Measurements from ENCODE around the gene MRPL2.
"Not testable (repeated sequence)": the region's sequence is repeated elsewhere in the genome, so short reads cannot be mapped to it uniquely, and the experiment has no call there.

MRPL2 gene

GRCh38 chr6:43092635-43093034 lies 33.4 kb upstream of the MRPL2 start:
- Histone ChIP-seq H3K9me3 (ENCODE audit: control insufficient read depth, low read length) (no peaks in the 10 kb centered on the region), H3K36me3 (ENCODE audit: control insufficient read depth, insufficient read depth, low read length) (no peaks in the 10 kb centered on the region), H3K4me1 (ENCODE audit: control insufficient read depth, insufficient read depth, low read length) (peaks cover 29% of the 10 kb centered on the region), H3K9ac (ENCODE audit: low read length) (no peak overlapping the region), H3K4me3 (ENCODE audit: low read length) (no peak overlapping the region), H3K27me3 (ENCODE audit: control insufficient read depth, insufficient read depth, low read length) (no peaks in the 10 kb centered on the region)

GRCh38 chr6:43091436-43091991 lies 32.3 kb upstream of the MRPL2 start:
- Histone ChIP-seq H3K4me1 (ENCODE audit: control insufficient read depth, insufficient read depth, low read length) (peaks cover 18% of the 10 kb centered on the region), H3K27me3 (ENCODE audit: control insufficient read depth, insufficient read depth, low read length) (no peaks in the 10 kb centered on the region), H3K4me3 (ENCODE audit: low read length) (no peak overlapping the region), H3K9me3 (ENCODE audit: control insufficient read depth, low read length) (no peaks in the 10 kb centered on the region), H3K9ac (ENCODE audit: low read length) (no peak overlapping the region), H3K36me3 (ENCODE audit: control insufficient read depth, insufficient read depth, low read length) (no peaks in the 10 kb centered on the region)

GRCh38 chr6:43091020-43091419 lies 31.8 kb upstream of the MRPL2 start:
- no peaks in the 10 kb centered on the region for H3K9me3 ChIP-seq (ENCODE audit: control insufficient read depth, low read length)
- no peaks in the 10 kb centered on the region for H3K36me3 ChIP-seq (ENCODE audit: control insufficient read depth, insufficient read depth, low read length)
- peaks cover 13% of the 10 kb centered on the region for H3K4me1 ChIP-seq (ENCODE audit: control insufficient read depth, insufficient read depth, low read length)
- no peak overlapping the region for H3K4me3 ChIP-seq (ENCODE audit: low read length)
- no peak overlapping the region for H3K9ac ChIP-seq (ENCODE audit: low read length)
- no peaks in the 10 kb centered on the region for H3K27me3 ChIP-seq (ENCODE audit: control insufficient read depth, insufficient read depth, low read length)

GRCh38 chr6:43090559-43090956 lies 31.3 kb upstream of the MRPL2 start:
- Histone ChIP-seq H3K4me3 (ENCODE audit: low read length) (no peak overlapping the region), H3K36me3 (ENCODE audit: control insufficient read depth, insufficient read depth, low read length) (no peaks in the 10 kb centered on the region), H3K9ac (ENCODE audit: low read length) (peak overlapping the region; percentile 42), H3K27me3 (ENCODE audit: control insufficient read depth, insufficient read depth, low read length) (no peaks in the 10 kb centered on the region), H3K4me1 (ENCODE audit: control insufficient read depth, insufficient read depth, low read length) (peaks cover 8% of the 10 kb centered on the region), H3K9me3 (ENCODE audit: control insufficient read depth, low read length) (no peaks in the 10 kb centered on the region)

- Histone ChIP-seq H3K4me3 (ENCODE audit: low read length) (no peak overlapping the region), H3K36me3 (ENCODE audit: control insufficient read depth, insufficient read depth, low read length) (no peaks in the 10 kb centered on the region), H3K9me3 (ENCODE audit: control insufficient read depth, low read length) (no peaks in the 10 kb centered on the region), H3K27me3 (ENCODE audit: control insufficient read depth, insufficient read depth, low read length) (no peaks in the 10 kb centered on the region), H3K9ac (ENCODE audit: low read length) (peak overlapping the region; percentile 42), H3K4me1 (ENCODE audit: control insufficient read depth, insufficient read depth, low read length) (peaks cover 5% of the 10 kb centered on the region)
Measured at GRCh38 chr6:43089874-43090558, 30.8 kb upstream of the MRPL2 start.

GRCh38 chr6:43089467-43089866 lies 30.2 kb upstream of the MRPL2 start:
- H3K36me3 ChIP-seq (ENCODE audit: control insufficient read depth, insufficient read depth, low read length), result no peaks in the 10 kb centered on the region
- no peaks in the 10 kb centered on the region for H3K9me3 ChIP-seq (ENCODE audit: control insufficient read depth, low read length)
- H3K4me1 ChIP-seq (ENCODE audit: control insufficient read depth, insufficient read depth, low read length), result peaks cover 5% of the 10 kb centered on the region
- H3K9ac ChIP-seq (ENCODE audit: low read length), result peak overlapping the region; percentile 42
- no peaks in the 10 kb centered on the region for H3K27me3 ChIP-seq (ENCODE audit: control insufficient read depth, insufficient read depth, low read length)
- no peak overlapping the region for H3K4me3 ChIP-seq (ENCODE audit: low read length)

- H3K27me3 ChIP-seq (ENCODE audit: control insufficient read depth, insufficient read depth, low read length), result no peaks in the 10 kb centered on the region
- no peaks in the 10 kb centered on the region for H3K36me3 ChIP-seq (ENCODE audit: control insufficient read depth, insufficient read depth, low read length)
- peaks cover 5% of the 10 kb centered on the region for H3K4me1 ChIP-seq (ENCODE audit: control insufficient read depth, insufficient read depth, low read length)
- no peak overlapping the region for H3K9ac ChIP-seq (ENCODE audit: low read length)
- H3K4me3 ChIP-seq (ENCODE audit: low read length), result no peak overlapping the region
- H3K9me3 ChIP-seq (ENCODE audit: control insufficient read depth, low read length), result no peaks in the 10 kb centered on the region
Measured at GRCh38 chr6:43088654-43089056, 29.4 kb upstream of the MRPL2 start.

- Histone ChIP-seq H3K9me3 (ENCODE audit: control insufficient read depth, low read length) (no peaks in the 10 kb centered on the region), H3K27me3 (ENCODE audit: control insufficient read depth, insufficient read depth, low read length) (no peaks in the 10 kb centered on the region), H3K9ac (ENCODE audit: low read length) (no peak overlapping the region), H3K4me1 (ENCODE audit: control insufficient read depth, insufficient read depth, low read length) (no peaks in the 10 kb centered on the region), H3K36me3 (ENCODE audit: control insufficient read depth, insufficient read depth, low read length) (no peaks in the 10 kb centered on the region), H3K4me3 (ENCODE audit: low read length) (no peak overlapping the region)
Measured at GRCh38 chr6:43086022-43086658, 26.9 kb upstream of the MRPL2 start.

GRCh38 chr6:43082806-43083655 lies 23.8 kb upstream of the MRPL2 start:
- H3K4me3 ChIP-seq (ENCODE audit: low read length), result no peak overlapping the region
- no peaks in the 10 kb centered on the region for H3K9me3 ChIP-seq (ENCODE audit: control insufficient read depth, low read length)
- H3K4me1 ChIP-seq (ENCODE audit: control insufficient read depth, insufficient read depth, low read length), result no peaks in the 10 kb centered on the region
- no peaks in the 10 kb centered on the region for H3K27me3 ChIP-seq (ENCODE audit: control insufficient read depth, insufficient read depth, low read length)
- no peak overlapping the region for H3K9ac ChIP-seq (ENCODE audit: low read length)
- H3K36me3 ChIP-seq (ENCODE audit: control insufficient read depth, insufficient read depth, low read length), result no peaks in the 10 kb centered on the region

- H3K9ac ChIP-seq (ENCODE audit: low read length); H3K9me3 ChIP-seq (ENCODE audit: control insufficient read depth, low read length); H3K4me1 ChIP-seq (ENCODE audit: control insufficient read depth, insufficient read depth, low read length); H3K27me3 ChIP-seq (ENCODE audit: control insufficient read depth, insufficient read depth, low read length); H3K36me3 ChIP-seq (ENCODE audit: control insufficient read depth, insufficient read depth, low read length); H3K4me3 ChIP-seq (ENCODE audit: low read length): not testable (repeated sequence)
Measured at GRCh38 chr6:43081922-43082321, 22.7 kb upstream of the MRPL2 start.

- Histone ChIP-seq H3K4me3 (ENCODE audit: low read length) (no peak overlapping the region), H3K4me1 (ENCODE audit: control insufficient read depth, insufficient read depth, low read length) (peaks cover 10% of the 10 kb centered on the region), H3K27me3 (ENCODE audit: control insufficient read depth, insufficient read depth, low read length) (no peaks in the 10 kb centered on the region), H3K9me3 (ENCODE audit: control insufficient read depth, low read length) (no peaks in the 10 kb centered on the region), H3K9ac (ENCODE audit: low read length) (no peak overlapping the region), H3K36me3 (ENCODE audit: control insufficient read depth, insufficient read depth, low read length) (no peaks in the 10 kb centered on the region)
Measured at GRCh38 chr6:43081043-43081442, 21.8 kb upstream of the MRPL2 start.

- no peaks in the 10 kb centered on the region for H3K36me3 ChIP-seq (ENCODE audit: control insufficient read depth, insufficient read depth, low read length)
- no peaks in the 10 kb centered on the region for H3K27me3 ChIP-seq (ENCODE audit: control insufficient read depth, insufficient read depth, low read length)
- no peak overlapping the region for H3K9ac ChIP-seq (ENCODE audit: low read length)
- no peak overlapping the region for H3K4me3 ChIP-seq (ENCODE audit: low read length)
- peaks cover 19% of the 10 kb centered on the region for H3K4me1 ChIP-seq (ENCODE audit: control insufficient read depth, insufficient read depth, low read length)
- H3K9me3 ChIP-seq (ENCODE audit: control insufficient read depth, low read length), result no peaks in the 10 kb centered on the region
Measured at GRCh38 chr6:43078691-43079090, 19.5 kb upstream of the MRPL2 start.

Data from mucosa of stomach (tissue), 1 donor.